HCT116 (cell line): ENCODE results near the gene NPIPB8. TPM values are rescaled to one million over a fixed set of nuclear protein-coding genes. Genes with fewer than 3 reads are reported as not detected.

Source experiments
- ATAC-seq: fragments of 200-7000 bp; cut with Tn5 transposase; 2 replicates; pipeline ENCODE4 v1.9.1; 2020; ENCODE audit warnings: mild to moderate bottlenecking, moderate library complexity
- BruUV-seq: library from RNA; stranded (reverse); fragments of 400-500 nt; replicated peaks from 2 replicates; lab custom pipeline; 2021; lab: Mats Ljungman, UMichigan
- CTCF ChIA-PET: fragments of 300-600 bp; sonication (Branson Sonifier 250); formaldehyde crosslinking; loops from one replicate; lab custom pipeline; 2021; ENCODE audit warnings: antibody characterized with exemption; lab: Charles Lee
- POLR2A ChIA-PET: fragments of 300-600, 350-600 bp; sonication (Branson Sonifier 250); formaldehyde crosslinking; loops from one replicate; lab custom pipeline; 2021; ENCODE audit warnings: antibody characterized with exemption; lab: Charles Lee
- RAD21 ChIA-PET, 2 experiments: fragments of 300-600 bp; sonication (Branson Sonifier 250); formaldehyde crosslinking; loops; one replicate each; lab custom pipeline; 2023; ENCODE audit warnings: low total read pairs in 2 of 2; ENCODE audit not compliant: uncharacterized antibody in 2 of 2, unreplicated experiment in 2 of 2, low non-redundant PET in 1 of 2; lab: Charles Lee
- DNase-seq: peaks from one replicate; pipeline ENCODE4 v3.0.0-alpha.2; 2010; ENCODE audit warnings: low read depth, low spot score
- H2AFZ ChIP-seq: fragments of 200-600 bp; shearing (Covaris generic), sonication (generic); 2 replicates; pipeline ENCODE4 v1.6.1; 2017; ENCODE audit warnings: low read depth, mixed run types, mixed read lengths, antibody characterized with exemption, low read length; ENCODE audit not compliant: poor library complexity, severe bottlenecking
- H3K27ac ChIP-seq: 2 replicates; pipeline ENCODE4 v1.5.1; 2012; ENCODE audit warnings: low read depth, low read length
- H3K27me3 ChIP-seq: fragments of 200-600 bp; sonication (generic); 2 replicates; pipeline ENCODE4 v1.6.1; 2016; ENCODE audit warnings: mixed run types, low read length, mixed read lengths; ENCODE audit not compliant: insufficient read depth
- H3K36me3 ChIP-seq, 2 experiments: fragments of 200-500 bp in 1 of 2; fragments of 200-600 bp in 1 of 2; sonication (Bioruptor generic) in 1 of 2; sonication (generic) in 1 of 2; 2 replicates each; pipeline versions ENCODE4 v1.5.1 to v1.6.1; 2014 to 2016; ENCODE audit warnings: low read length in 2 of 2, inconsistent platforms in 1 of 2, mixed read lengths in 1 of 2, mixed run types in 1 of 2; ENCODE audit not compliant: insufficient read depth in 2 of 2, control insufficient read depth in 1 of 2
- H3K4me1 ChIP-seq, 2 experiments: fragments of 200-600 bp in 1 of 2; sonication (generic) in 1 of 2; 2 replicates each; pipeline versions ENCODE4 v1.5.1 to v1.6.1; 2012 to 2017; ENCODE audit warnings: low read length in 2 of 2, inconsistent platforms in 1 of 2, mild to moderate bottlenecking in 1 of 2, mixed read lengths in 1 of 2, mixed run types in 1 of 2, moderate library complexity in 1 of 2; ENCODE audit not compliant: insufficient read depth in 2 of 2, control insufficient read depth in 1 of 2
- H3K4me2 ChIP-seq: fragments of 200-600 bp; sonication (generic); 2 replicates; pipeline ENCODE4 v1.6.1; 2017; ENCODE audit warnings: mixed run types, low read length, mixed read lengths
- H3K4me3 ChIP-seq, 2 experiments: fragments of 200-600 bp in 1 of 2; sonication (generic) in 1 of 2; replicated peaks in 1 of 2; 2 replicates each; pipeline ENCODE4 v1.5.1; 2011 to 2016; ENCODE audit warnings: low read length in 2 of 2, control low read depth in 1 of 2, low read depth in 1 of 2, mild to moderate bottlenecking in 1 of 2, mixed read lengths in 1 of 2, mixed run types in 1 of 2
- H3K79me2 ChIP-seq: fragments of 200-600 bp; sonication (generic); 2 replicates; pipeline ENCODE4 v1.6.1; 2017; ENCODE audit warnings: mild to moderate bottlenecking, mixed run types, low read length, moderate library complexity, mixed read lengths; ENCODE audit not compliant: insufficient read depth
- H3K9ac ChIP-seq: fragments of 200-600 bp; sonication (generic); 2 replicates; pipeline ENCODE4 v1.6.1; 2016; ENCODE audit warnings: low read length, mixed read lengths
- H3K9me2 ChIP-seq: fragments of 200-600 bp; sonication (generic), shearing (Covaris generic); 2 replicates; pipeline ENCODE4 v1.6.1; 2017; ENCODE audit warnings: mixed run types, mild to moderate bottlenecking, moderate library complexity; ENCODE audit not compliant: insufficient read depth
- H3K9me3 ChIP-seq, 2 experiments: fragments of 200-500 bp in 1 of 2; fragments of 200-600 bp in 1 of 2; sonication (Bioruptor generic) in 1 of 2; sonication (generic) in 1 of 2; 2 replicates each; pipeline ENCODE4 v1.6.1; 2014 to 2017; ENCODE audit warnings: low read length in 2 of 2, mixed read lengths in 2 of 2, inconsistent platforms in 1 of 2, low read depth in 1 of 2, mild to moderate bottlenecking in 1 of 2, mixed run types in 1 of 2, moderate library complexity in 1 of 2; ENCODE audit not compliant: control insufficient read depth in 1 of 2, insufficient read depth in 1 of 2
- H4K20me1 ChIP-seq: fragments of 200-600 bp; sonication (generic), shearing (Covaris generic); 2 replicates; pipeline ENCODE4 v1.6.1; 2017; ENCODE audit warnings: mixed run types, mild to moderate bottlenecking, moderate library complexity; ENCODE audit not compliant: insufficient read depth
- ATF3 ChIP-seq: IDR thresholded peaks from 2 replicates; pipeline ENCODE4 v1.6.1; 2012
- MAX ChIP-seq: IDR thresholded peaks from 2 replicates; pipeline ENCODE4 v1.6.1; 2012
- REST ChIP-seq: IDR thresholded peaks from 2 replicates; pipeline ENCODE4 v1.6.1; 2012; ENCODE audit warnings: low read depth
- SIN3A ChIP-seq: IDR thresholded peaks from 2 replicates; pipeline ENCODE4 v1.6.1; 2012; ENCODE audit warnings: low read depth
- ZNF274 ChIP-seq: fragments of 200-500 bp; sonication (Bioruptor generic); IDR thresholded peaks from 2 replicates; pipeline ENCODE4 v1.6.1; 2014; ENCODE audit warnings: mild to moderate bottlenecking, low read depth, low read length, inconsistent platforms
- intact Hi-C: fragments of 100-400 bp; cut with micrococcal nuclease; formaldehyde crosslinking; loops from 2 replicates; pipeline ENCODE4 v1.10.0; 2022
- total RNA-seq: library from RNA; stranded (reverse); gene quantifications from one replicate; pipeline ENCODE4 v1.2.1, GENCODE V29; 2021; ENCODE audit not compliant: unreplicated experiment

The NPIPB8 gene
- total RNA-seq, 1 experiment from 2014 or later, result 0.79 TPM

- H3K4me2 ChIP-seq, result no peak overlapping the region
- DNase-seq (no peak), ATAC-seq (no peak)
- H3K27ac ChIP-seq, result no peak overlapping the region
- no peaks in the 10 kb centered on the region for H3K9me3 ChIP-seq
- ChIA-PET RAD21 (no interaction called here), CTCF (no interaction called here), POLR2A (no interaction called here)
- no peaks in the 10 kb centered on the region for H3K27me3 ChIP-seq
- peaks cover 2 to 3% of the 10 kb centered on the region in 2 experiments; a peak in 2 of 4 replicates for H3K4me1 ChIP-seq
- no peak overlapping the region for H3K4me3 ChIP-seq
- H3K36me3 ChIP-seq, result no peaks in the 10 kb centered on the region; a peak in 1 of 4 replicates
- no peak overlapping the region for H2AFZ ChIP-seq
- no peaks in the 10 kb centered on the region for H4K20me1 ChIP-seq
- BruUV-seq, result no TSS peak
- TF ChIP-seq MAX (no peak), REST (no peak), ATF3 (no peak), ZNF274 (no peak), SIN3A (no peak)
- intact Hi-C loops, result no loop called here
- no peak overlapping the region for H3K9ac ChIP-seq
- H3K9me2 ChIP-seq, result no peaks in the 10 kb centered on the region
- H3K79me2 ChIP-seq, result no peaks in the 10 kb centered on the region
Observed at GRCh38 chr16:28604186-28604565, 33.7 kb upstream of the NPIPB8 start.
